ENCODE results near the gene NKIRAS1.

The NKIRAS1 gene

DNA sequence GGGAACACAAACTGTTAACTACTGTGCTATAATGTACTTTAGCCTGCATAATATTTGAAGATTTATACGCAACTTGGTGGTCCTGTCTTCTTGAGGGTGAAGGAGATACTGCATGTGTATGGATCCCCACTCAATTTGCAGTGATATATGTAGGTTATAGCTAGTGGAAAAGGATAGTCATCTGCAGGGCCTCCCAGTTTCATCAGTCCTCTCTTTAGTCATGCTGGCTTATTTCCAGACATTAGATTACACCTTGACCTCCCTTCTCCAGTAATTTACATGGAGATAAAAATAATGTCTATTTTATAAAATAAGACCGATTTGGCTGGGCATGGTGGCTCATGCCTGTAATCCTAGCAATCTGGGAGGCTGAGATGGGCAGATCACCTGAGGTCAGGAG lies 32.0 kb upstream of the NKIRAS1 start:
- H3K27ac ChIP-seq: no peak overlapping the region
- TF ChIP-seq CTCF (conservative IDR thresholded peaks at IDR 0.05): no peak

DNA sequence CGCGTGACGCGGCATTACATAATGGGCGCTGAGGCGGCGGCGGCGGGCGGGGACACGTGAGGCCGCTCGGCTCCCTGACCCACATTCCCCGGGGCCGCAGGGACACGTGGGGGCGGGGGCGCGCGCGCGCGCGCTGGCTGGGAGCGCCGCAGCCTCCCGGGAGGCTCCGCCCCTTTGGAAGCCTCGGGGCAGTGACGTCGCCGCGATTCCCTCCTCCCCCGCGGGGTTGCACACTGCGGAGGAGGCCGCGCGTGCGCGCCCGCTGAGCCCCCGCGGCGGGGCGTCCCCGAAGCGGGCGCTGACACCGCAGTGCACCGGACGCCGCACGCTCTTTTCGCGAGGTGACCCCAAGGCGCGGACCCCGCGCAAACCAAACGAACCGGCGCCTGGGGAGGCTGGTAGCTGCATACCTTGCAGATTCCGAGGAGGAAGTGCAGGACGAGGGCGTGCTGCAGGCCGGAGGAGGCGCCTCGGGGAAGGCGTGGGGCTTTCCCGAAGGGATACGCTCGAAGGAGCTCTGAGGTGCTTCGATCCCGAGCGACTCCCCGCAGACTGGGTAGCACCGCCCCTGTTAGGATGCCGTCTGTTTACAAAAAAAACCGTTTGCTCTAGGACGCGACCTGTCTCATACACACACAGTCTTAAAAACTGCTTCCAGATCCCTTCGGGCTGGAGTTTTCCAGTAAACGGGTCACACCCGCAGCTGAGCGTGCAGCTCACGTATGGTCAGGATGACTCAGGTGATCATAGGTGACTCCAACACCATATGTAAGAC lies 29.3 kb upstream of the NKIRAS1 start:
- H3K27ac ChIP-seq: peak overlapping the region; percentile 91

DNA sequence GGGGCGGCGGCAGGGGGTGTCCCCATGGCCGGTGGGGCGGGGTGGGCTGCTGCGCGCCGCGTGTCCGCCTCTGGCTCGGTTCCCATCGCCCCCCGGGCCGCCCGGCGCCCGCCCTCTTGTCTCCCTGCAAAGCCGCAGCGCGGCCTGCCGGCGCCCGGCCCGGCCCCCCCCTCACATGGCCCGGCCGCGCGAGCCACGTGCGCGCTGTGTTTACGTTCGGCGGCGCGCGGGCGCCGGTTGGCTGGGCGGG lies 28.8 kb upstream of the NKIRAS1 start:
- H3K27ac ChIP-seq: peak overlapping the region; percentile 91

More for the DNA sequence above, 29.3 kb upstream of the NKIRAS1 start:
- no peak for TF ChIP-seq CTCF (conservative IDR thresholded peaks at IDR 0.05)

DNA sequence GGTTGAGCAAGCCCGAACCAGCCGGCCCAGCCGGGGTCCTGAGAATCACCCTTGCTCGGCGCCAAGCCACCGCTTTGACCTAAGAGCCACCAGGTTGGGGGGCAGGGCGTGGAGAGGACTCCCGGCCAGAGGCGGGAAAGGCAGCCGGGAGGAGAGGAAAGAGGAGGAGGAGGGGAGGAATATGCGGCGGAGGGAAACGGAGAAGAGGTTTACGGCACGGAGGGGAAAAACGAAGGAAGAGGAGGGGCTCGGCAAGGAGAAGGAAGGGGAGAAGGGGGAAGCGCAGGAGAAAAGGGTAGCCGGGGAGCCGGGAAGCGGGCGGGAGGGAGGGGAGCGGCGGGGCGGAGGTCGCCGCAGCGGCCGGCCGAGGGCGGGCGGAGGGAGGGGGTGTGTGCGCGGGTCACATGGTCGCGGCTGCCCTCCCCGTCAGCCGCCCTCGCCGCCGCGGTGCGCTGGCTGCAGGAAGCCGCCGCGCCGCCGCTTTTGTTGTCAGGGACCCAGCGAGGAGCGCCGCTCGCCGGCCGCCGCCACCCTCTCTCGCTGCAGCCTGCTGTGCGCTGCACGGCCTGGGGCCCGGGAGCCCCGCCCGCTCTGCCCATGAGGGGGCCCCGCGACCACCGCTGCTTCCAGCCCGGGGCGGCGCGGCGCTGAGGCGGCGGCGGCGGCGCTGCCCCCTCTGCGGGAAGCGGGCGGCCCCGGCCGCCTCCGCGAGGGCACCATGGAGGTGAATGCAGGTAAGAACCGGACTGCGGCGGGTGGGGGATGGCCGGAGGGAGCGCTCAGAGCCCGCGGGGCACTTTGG lies 28.3 kb upstream of the NKIRAS1 start, which contains the start of gene NR1D2:
Gene NR1D2 (plus strand): TSS at position 426 of the 802 bp plus-strand sequence. CDS start 293 bp downstream, at position 719.
- H3K27ac ChIP-seq: peak within 1 kb of the TSS; percentile 91
- no peak; the same call in 1 of the 2 replicates for TF ChIP-seq CTCF (conservative IDR thresholded peaks at IDR 0.05)

More for the DNA sequence above, 28.8 kb upstream of the NKIRAS1 start:
- no peak for TF ChIP-seq CTCF (conservative IDR thresholded peaks at IDR 0.05)

GRCh38 chr3:23944007-23944783 lies 27.4 kb upstream of the NKIRAS1 start:
- H3K27ac ChIP-seq: peak overlapping the region; percentile 91

GRCh38 chr3:23942546-23942945 lies 25.8 kb upstream of the NKIRAS1 start:
- no peak for TF ChIP-seq CTCF (conservative IDR thresholded peaks at IDR 0.05)
- no peak overlapping the region for H3K27ac ChIP-seq

More at GRCh38 chr3:23944007-23944783, 27.4 kb upstream of the NKIRAS1 start:
- TF ChIP-seq CTCF (conservative IDR thresholded peaks at IDR 0.05): no peak

DNA sequence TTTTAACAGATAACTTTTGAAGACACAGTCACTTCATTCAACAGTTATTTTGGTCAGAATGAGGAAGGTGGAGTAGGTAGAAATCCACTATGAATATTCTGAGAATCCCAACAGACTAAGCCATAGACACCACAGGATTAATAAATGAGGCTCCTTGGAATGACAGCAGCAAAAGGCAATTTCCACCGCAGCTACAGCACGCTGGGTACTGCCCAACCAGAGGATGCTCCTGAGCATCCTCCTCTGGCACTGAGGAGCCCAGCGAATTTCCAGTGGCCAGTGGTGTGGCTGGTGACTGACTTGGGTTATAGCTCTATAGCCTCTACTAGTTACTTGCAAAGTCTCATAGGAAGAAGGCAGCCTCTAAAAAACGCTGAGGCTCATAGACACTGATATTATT lies 24.6 kb upstream of the NKIRAS1 start:
- H3K27ac ChIP-seq: no peak overlapping the region
- no peak for TF ChIP-seq CTCF (conservative IDR thresholded peaks at IDR 0.05)
